ENCODE results near the gene SENP8. TPM values are rescaled to one million over a fixed set of nuclear protein-coding genes. Genes with fewer than 3 reads are reported as not detected.

Gene SENP8
- total and polyA plus RNA-seq, 8 donors = 0.49 to 2.2 (median 1.3) TPM

- DNase-seq (no peak), ATAC-seq (no peak), FAIRE-seq (no peak)
- Histone ChIP-seq H3K27ac (no peak overlapping the region), H3K36me3 (no peaks in the 10 kb centered on the region), H3K4me3 (no peak overlapping the region), H3K9me3 (no peaks in the 10 kb centered on the region), H3K27me3 (no peaks in the 10 kb centered on the region), H3K4me1 (no peaks in the 10 kb centered on the region)
- no peak for TF ChIP-seq CTCF (IDR thresholded peaks at IDR 0.05)
- intact Hi-C loops (cut with DNase I) = loop anchor here in 1 of 3 donors (5.0 to 10.0 kb wide), 2 partner anchors 389 to 416 kb away; no protein-coding TSS in a partner anchor
- WGBS, 2 donors = 60 to 68% methylated on average over 4 of the region's 4 CpGs
Measured at GRCh38 chr15:72163719-72164118, 45.5 kb downstream of the SENP8 start.

GRCh38 chr15:72166716-72167417, 48.7 kb downstream of the SENP8 start:
- no peaks in the 10 kb centered on the region for H3K9me3 ChIP-seq
- H3K27me3 ChIP-seq = no peaks in the 10 kb centered on the region
- WGBS, 2 donors = 77 to 89% methylated on average over 5 of the region's 5 CpGs
- H3K27ac ChIP-seq = no peak overlapping the region
- intact Hi-C loops (cut with DNase I) = loop anchor here in 1 of 3 donors (10.0 kb wide), 1 partner anchor 392 kb away; no protein-coding TSS in a partner anchor
- no peaks in the 10 kb centered on the region for H3K36me3 ChIP-seq
- ATAC-seq (no peak), DNase-seq (no peak), FAIRE-seq (no peak)
- TF ChIP-seq CTCF (IDR thresholded peaks at IDR 0.05) = no peak
- no peaks in the 10 kb centered on the region for H3K4me1 ChIP-seq
- H3K4me3 ChIP-seq = no peak overlapping the region

GRCh38 chr15:72167445-72167844, 49.2 kb downstream of the SENP8 start:
- Histone ChIP-seq H3K27me3 (no peaks in the 10 kb centered on the region), H3K4me3 (no peak overlapping the region), H3K4me1 (no peaks in the 10 kb centered on the region), H3K36me3 (no peaks in the 10 kb centered on the region), H3K27ac (no peak overlapping the region), H3K9me3 (no peaks in the 10 kb centered on the region)
- intact Hi-C loops (cut with DNase I) = loop anchor here in 1 of 3 donors (10.0 kb wide), 1 partner anchor 393 kb away; no protein-coding TSS in a partner anchor
- no peak for DNase-seq
- TF ChIP-seq CTCF (IDR thresholded peaks at IDR 0.05) = no peak
- no peak for FAIRE-seq
- ATAC-seq = no peak
- 63 to 81% methylated on average over 6 of the region's 6 CpGs for WGBS, 2 donors

GRCh38 chr15:72168131-72168807, 50.1 kb downstream of the SENP8 start:
- Histone ChIP-seq H3K27me3 (no peaks in the 10 kb centered on the region), H3K4me1 (no peaks in the 10 kb centered on the region), H3K4me3 (no peak overlapping the region), H3K27ac (no peak overlapping the region), H3K9me3 (no peaks in the 10 kb centered on the region), H3K36me3 (no peaks in the 10 kb centered on the region)
- intact Hi-C loops (cut with DNase I) = loop anchor here in 1 of 3 donors (10.0 kb wide), 1 partner anchor 393 kb away; no protein-coding TSS in a partner anchor
- ATAC-seq (peak in 2 of 4 donors; percentile 22 to 24), FAIRE-seq (no peak), DNase-seq (no peak)
- no peak for TF ChIP-seq CTCF (IDR thresholded peaks at IDR 0.05)
- WGBS, 2 donors = 52 to 63% methylated on average over 7 of the region's 7 CpGs
